ENCODE measurements around the gene TMIE. TPM values are rescaled to one million over a fixed set of nuclear protein-coding genes. Genes with fewer than 3 reads are reported as not detected.
A peak's percentile ranks its signal among the peaks of the same experiment; 100 is the strongest.

Gene TMIE
- total RNA-seq, 2 donors from 2014 or later, result 0.84 to 1.0 TPM

DNA sequence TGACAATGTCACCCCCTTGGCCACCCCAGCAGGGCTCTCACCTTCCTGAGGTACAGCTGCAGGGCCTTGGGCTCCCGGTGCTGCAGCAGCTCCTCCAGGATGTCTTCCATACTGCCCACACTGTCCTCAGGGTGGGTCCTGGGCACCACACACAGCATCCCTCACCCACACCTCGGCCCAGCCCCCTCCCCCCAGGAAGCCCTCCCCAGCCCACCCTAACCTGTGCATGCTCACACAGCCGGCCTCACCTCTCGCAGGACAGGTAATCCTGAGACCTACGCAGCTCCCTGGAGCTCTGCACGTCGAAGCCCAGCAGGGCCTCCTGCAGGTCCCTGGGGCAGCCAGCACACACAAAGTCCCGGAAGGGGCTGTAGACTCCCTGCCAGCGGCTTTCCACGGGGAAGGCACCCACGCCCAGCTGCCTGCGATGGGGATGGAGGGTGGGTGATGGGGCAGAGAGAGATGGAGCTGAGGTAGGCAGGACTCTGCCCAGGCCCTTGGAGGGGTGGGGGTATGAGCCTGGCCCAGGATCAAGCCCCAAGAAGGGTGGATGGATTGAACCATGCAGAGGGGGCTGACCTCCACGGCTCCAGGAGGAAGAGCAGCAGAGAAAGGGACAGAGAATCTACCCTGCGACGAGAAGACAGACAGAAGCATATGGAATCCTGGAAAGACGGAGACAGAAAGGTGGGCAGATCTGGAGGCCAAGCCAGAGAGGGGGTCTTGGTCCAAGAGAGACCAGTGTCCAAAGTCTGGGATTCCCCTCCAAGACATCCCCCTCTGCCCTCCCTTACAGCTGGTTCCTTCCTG is 24.4 kb upstream of the TMIE start:
- DNase-seq (ENCODE audit: low spot score in 2 of 2) (no peak), ATAC-seq (no peak)
- Mint-ChIP-seq H3K36me3 (no peaks in the 10 kb centered on the region), H3K9me3 (no peaks in the 10 kb centered on the region), H3K27ac (no peak overlapping the region)

DNA sequence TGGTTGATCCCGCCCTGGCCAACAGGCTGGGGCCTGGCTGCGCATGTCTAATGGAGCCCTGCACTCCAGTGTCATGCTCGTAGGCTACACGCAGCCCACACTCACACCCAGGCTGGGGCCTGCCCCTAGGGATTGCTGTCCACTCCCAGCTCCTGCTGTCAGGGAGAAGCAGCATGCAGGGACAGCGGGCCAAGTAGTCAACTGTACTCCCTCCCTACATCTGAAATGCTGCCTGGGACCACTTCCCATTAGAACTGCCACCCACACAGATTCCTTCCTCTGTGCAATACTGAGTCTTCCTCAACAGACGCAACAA is 23.8 kb upstream of the TMIE start:
- no peak overlapping the region for H3K27ac Mint-ChIP-seq
- DNase-seq (ENCODE audit: low spot score in 2 of 2), result no peak
- H3K9me3 Mint-ChIP-seq, result no peaks in the 10 kb centered on the region
- ATAC-seq, result no peak
- no peaks in the 10 kb centered on the region for H3K36me3 Mint-ChIP-seq

DNA sequence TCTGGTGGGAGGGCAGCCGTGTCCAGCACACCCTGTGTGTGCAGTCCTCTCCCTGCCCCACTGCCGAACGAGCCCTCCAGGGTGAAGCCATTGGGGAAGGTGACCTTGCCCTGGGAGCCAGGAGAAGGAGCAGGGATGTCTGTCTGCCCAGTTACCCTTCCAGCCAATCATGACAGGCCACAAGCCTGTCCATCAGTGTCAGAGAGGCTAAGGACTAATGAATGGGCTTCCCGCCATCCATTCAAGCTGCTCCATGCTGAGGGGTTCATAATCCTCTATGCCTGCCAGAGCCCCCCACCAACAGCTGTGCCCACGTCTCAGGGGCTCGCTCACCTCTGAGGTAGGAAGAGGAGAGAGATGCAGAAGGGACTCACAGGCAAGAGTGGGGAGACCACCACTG is 22.9 kb upstream of the TMIE start:
- Mint-ChIP-seq H3K9me3 (no peaks in the 10 kb centered on the region), H3K36me3 (no peaks in the 10 kb centered on the region), H3K27ac (no peak overlapping the region)
- no peak for ATAC-seq
- DNase-seq (ENCODE audit: low spot score in 2 of 2), result no peak

DNA sequence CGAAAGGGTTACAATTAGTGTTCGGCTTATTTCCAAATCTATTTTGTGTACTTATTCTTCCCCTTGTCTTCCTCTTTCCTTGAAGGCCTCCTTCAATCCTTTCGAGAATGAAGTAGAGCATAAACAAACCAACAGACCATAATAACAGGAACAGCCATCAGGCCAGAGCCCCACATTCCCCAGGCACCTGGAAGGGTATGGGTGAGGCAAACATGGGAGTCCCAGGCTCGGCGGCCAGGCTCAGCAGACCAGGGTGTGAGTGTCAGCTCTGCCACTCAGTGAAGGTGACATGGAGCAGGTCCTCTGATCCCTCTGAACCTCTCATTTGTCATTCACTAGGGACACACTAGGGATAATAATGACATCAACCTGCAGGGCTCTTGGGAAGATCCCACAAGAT is 21.5 kb upstream of the TMIE start:
- Mint-ChIP-seq H3K27ac (peak overlapping the region; percentile 36 to 57), H3K9me3 (no peaks in the 10 kb centered on the region), H3K36me3 (no peaks in the 10 kb centered on the region)
- ATAC-seq (no peak), DNase-seq (ENCODE audit: low spot score in 2 of 2) (no peak)

DNA sequence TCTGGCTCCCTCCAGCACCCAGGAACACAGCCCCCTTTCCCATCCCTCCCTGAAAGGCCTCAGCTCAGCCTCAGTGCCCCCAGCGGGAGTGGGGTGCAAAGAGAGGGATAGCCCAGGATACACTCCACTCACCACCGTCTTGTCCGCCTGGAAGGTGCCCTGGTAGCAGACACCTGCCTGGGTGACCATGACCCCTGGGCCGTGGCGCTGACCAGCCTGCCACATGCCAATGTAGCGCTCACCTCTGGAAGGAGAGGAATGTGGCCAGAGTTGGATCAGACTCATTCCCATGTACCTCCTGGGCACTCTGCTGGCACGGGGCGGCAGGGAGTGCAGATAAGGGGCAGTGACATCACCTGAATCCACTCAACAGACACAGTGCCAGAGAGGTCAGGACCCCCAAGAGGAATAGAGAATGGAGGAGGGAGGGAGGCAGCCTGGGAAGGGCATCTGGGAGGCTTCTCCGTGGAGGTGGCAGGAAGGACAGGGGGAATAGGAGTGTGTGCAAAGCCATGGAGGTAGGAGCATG is 20.8 kb upstream of the TMIE start:
- DNase-seq (ENCODE audit: low spot score in 2 of 2) (no peak), ATAC-seq (no peak)
- no peaks in the 10 kb centered on the region for H3K9me3 Mint-ChIP-seq
- peak overlapping the region in 1 of 2 donors; percentile 45 for H3K27ac Mint-ChIP-seq
- H3K36me3 Mint-ChIP-seq, result no peaks in the 10 kb centered on the region

DNA sequence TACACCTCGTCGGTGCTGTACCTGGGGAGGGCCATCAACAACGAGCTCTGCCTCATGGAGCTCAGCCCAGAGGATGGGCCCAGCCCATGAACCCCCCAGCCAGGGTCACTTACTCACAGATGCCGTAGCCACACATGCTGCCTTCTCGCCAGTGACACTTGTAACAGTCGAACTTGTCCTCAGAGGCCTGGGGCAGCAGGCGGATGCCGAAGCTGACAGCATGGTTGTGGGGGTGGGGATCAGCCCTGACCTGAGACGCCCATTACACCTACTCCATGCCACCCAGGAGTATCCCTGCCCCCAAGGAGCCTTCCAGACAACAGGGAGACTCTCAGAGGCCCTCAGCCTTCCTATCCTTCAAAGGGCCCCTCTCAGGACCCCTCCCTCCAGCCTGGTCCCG is 19.8 kb upstream of the TMIE start:
- ATAC-seq, result no peak
- H3K36me3 Mint-ChIP-seq, result no peaks in the 10 kb centered on the region
- DNase-seq (ENCODE audit: low spot score in 2 of 2), result no peak
- peak overlapping the region in 1 of 2 donors; percentile 65 for H3K27ac Mint-ChIP-seq
- no peaks in the 10 kb centered on the region for H3K9me3 Mint-ChIP-seq

DNA sequence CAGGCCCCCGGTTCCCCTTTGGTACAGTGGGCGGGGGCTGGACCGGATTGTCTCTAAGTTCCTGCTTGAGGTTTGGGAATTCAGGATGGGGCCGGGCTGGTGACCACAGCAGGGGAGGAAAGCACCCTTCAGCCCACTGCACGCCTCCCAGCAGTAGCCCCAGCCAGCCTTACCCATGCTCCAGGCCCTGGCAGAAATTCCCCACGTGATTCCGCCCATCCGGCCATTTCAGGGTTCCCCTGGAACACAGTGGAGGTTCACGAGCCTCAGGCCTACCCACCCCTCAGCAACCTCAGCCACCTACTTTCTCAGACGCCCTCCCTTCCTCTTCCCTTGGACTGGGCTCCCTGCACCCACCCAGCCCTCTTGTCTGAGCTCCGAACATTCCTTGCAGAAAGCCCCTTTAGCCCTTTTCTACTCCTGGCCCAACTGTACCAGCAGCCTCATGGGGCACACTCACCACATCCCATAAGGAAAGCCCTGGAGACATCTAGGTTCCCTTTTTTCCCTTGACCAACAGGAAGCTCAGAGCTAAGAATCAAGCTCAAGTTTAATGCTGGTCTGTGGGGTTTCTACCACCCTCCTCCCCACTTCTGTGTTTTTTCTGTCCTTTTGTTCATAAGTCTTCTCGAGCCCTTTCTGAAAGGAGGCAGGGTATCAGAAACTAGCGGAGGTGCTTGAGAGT is 19.2 kb upstream of the TMIE start:
- H3K27ac Mint-ChIP-seq, result peak overlapping the region; percentile 7 to 19
- ATAC-seq, result no peak
- H3K36me3 Mint-ChIP-seq, result no peaks in the 10 kb centered on the region

DNA sequence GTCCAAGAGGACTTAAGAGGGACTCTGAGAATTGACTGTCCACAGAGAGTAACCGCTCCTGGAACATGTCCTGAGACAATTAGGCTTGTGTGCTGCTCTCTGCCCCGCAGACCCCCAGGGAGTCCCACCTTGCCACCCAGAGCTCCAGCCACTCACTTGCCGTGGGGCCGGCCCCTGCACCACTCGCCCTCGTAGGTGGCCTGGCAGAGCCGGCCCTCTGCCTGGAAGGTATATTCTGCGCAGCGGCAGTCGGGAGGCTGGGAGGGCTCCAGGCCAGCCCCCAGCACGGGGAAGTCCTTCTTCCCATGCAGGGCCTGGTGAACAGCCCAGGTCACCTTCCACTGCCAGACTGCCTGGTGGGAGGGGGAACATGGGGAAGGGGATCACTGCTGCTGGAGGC is 18.2 kb upstream of the TMIE start:
- Mint-ChIP-seq H3K27ac (no peak overlapping the region), H3K36me3 (no peaks in the 10 kb centered on the region), H3K9me3 (no peaks in the 10 kb centered on the region)
- DNase-seq (ENCODE audit: low spot score in 2 of 2) (no peak), ATAC-seq (no peak)

More for the DNA sequence above, 19.2 kb upstream of the TMIE start:
- DNase-seq (ENCODE audit: low spot score in 2 of 2), result no peak
- H3K9me3 Mint-ChIP-seq, result no peaks in the 10 kb centered on the region

DNA sequence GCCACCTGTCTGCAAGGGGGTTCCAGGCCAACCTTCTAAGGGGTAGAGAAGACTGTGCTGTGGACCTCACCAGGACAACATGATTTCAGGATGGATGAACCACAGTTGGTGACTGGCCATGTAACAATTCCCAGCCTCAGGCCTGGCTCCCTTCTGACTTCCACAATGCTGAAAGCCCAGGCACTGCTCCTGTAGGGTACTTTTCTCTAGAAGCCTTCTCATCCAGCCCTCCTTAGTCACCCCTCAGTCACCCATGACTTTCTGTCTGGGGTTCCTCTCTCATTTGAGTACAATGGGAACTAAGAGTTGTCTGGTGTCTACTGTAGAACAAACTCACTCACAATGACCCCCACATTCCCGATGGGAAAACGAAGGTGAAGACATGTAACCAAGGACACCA is 16.3 kb upstream of the TMIE start:
- Mint-ChIP-seq H3K9me3 (no peaks in the 10 kb centered on the region), H3K36me3 (no peaks in the 10 kb centered on the region), H3K27ac (peak overlapping the region in 1 of 2 donors; percentile 29)
- DNase-seq (ENCODE audit: low spot score in 2 of 2) (no peak), ATAC-seq (no peak)

DNA sequence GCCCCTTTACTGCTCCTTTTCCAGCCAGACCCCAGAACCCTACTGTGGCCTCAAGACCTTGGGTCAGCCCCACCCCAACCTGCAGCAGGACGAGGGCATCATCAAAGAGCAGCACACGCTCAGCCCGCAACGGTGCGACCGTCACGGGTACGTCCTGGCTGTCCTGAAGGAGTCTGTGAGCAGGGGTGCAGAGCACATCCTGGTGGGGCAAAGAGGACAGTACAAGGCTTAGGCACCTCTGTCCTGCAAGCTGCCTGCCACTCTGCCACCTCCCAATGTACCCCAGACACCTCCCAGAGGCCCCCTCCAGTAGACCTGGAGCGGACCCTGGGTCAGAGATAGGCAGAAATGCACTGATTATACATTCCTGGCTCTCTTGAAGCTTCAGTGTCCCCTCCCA is 15.7 kb upstream of the TMIE start:
- Mint-ChIP-seq H3K9me3 (no peaks in the 10 kb centered on the region), H3K27ac (peak overlapping the region; percentile 29 to 66), H3K36me3 (no peaks in the 10 kb centered on the region)
- ATAC-seq (no peak), DNase-seq (ENCODE audit: low spot score in 2 of 2) (no peak)

DNA sequence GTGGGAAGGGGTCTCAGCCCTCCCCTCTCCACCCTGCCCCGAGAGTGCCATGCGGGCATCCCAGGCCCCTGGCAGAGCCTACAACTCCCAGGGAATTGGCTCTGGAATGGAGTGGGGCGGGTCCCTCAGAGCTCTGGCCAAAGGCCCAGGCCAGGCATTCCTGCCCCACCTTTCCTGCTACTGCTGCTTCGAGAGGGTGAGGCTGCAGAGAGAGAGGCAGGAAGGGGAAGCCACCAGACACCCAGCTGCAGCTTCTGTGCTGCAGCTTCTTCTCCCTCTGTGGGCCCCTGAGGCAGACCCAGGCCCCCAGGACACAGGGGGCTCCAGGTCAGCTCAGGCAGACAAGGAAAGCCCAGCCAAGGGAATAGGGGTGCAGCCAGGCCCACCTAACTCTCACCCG is 10.4 kb upstream of the TMIE start:
- no peaks in the 10 kb centered on the region for H3K36me3 Mint-ChIP-seq
- no peaks in the 10 kb centered on the region for H3K9me3 Mint-ChIP-seq
- ATAC-seq (no peak), DNase-seq (ENCODE audit: low spot score in 2 of 2) (no peak)
- H3K27ac Mint-ChIP-seq, result no peak overlapping the region

DNA sequence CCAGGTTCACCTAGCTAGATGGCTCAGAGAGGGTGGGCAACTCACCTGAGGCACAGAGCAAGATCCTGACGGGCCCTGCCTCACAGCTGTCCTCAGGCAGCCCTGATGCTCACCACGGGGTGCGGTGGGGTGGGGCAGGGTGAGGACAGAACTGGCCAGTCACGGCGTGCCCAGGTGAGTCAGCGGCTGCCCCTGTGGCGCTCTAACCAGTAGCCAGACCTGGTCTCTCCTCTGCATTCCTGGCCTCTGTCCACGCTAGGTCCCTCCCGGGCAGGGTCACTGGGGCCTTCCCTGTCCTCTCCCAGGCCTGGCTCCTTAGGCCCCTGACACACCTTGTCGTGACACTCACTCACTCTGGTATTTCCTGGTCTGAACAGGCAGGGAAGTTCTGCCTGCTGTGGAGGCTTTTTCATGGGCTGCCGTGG is 8.6 kb upstream of the TMIE start:
- Mint-ChIP-seq H3K27ac (peak overlapping the region in 1 of 2 donors; percentile 67), H3K36me3 (no peaks in the 10 kb centered on the region), H3K9me3 (no peaks in the 10 kb centered on the region)
- no peak for DNase-seq (ENCODE audit: low spot score in 2 of 2)
- peak in 1 of 2 donors; percentile 12 for ATAC-seq

DNA sequence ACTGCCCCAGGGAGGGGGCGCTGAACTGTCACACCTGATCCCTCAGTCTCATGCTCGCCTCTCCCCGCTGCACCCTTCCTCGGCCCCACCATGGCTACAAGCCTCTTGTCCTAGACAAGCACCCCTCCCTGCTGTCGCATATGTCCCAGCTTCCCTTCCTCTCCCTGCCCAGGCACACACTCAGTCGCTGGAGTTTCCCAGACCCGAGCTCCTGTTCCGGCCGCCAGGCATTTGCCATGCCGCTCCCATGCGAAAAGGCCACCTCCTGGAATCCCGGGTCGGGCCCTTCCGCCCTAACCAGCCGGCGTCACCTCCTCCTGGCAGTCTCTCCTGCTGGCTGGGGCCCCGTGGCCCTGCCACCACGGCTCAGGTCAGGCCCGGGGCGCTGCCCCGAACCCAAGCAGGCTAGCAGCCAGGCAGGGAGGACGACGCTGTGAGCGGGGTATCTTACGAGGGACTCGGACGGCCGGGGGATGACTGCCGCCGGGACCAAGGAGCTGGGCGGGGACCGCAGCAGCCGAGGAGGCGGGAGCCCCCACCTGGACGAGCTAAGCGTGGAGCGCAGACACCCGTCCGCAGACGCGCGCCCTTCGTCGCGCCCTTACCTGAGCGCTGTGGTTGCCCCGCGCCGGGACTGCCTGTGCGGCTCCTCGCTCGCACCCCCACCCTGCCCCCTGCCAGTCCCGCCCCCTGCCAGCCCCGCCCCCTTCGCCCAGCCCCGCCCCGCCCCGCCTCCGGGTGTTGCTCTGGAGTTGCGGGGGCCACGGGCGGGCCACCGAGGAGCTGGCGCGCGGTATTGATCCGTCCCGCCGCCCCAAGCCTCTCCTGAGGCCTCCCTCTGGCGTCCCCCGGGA is 7.9 kb upstream of the TMIE start, which contains the start of gene ALS2CL:
ALS2CL (minus strand) TSS at position 642 of the 854 bp plus-strand sequence. CDS start 4,239 bp downstream, outside the sequence.
- H3K27ac Mint-ChIP-seq, result peak within 1 kb of the TSS in 1 of 2 donors; percentile 89
- DNase-seq (ENCODE audit: low spot score in 2 of 2) (peak; percentile 53 to 69), ATAC-seq (peak; percentile 64 to 81)
- no peaks in the 10 kb centered on the region for H3K9me3 Mint-ChIP-seq
- H3K36me3 Mint-ChIP-seq, result no peaks in the 10 kb centered on the region

DNA sequence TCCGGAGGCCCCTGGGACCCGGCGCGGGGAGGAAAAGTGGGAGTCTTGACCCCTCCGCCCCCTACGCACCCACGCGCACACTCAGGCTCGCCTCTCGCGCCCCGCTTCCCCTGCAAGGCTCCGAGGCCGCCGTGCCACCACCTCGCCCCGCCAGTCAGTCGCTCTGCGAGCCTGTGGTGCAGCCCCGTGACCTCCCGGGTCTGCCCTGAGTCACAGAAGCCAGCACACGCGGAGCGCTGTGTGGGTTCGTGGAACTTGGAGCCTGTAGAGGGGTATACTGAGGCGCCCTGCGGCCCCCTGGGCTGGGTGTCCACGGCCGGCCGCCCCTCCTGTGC is 7.3 kb upstream of the TMIE start:
- no peaks in the 10 kb centered on the region for H3K9me3 Mint-ChIP-seq
- DNase-seq (ENCODE audit: low spot score in 2 of 2) (peak in 1 of 2 donors; percentile 41), ATAC-seq (peak; percentile 45 to 70)
- peak overlapping the region in 1 of 2 donors; percentile 89 for H3K27ac Mint-ChIP-seq
- no peaks in the 10 kb centered on the region for H3K36me3 Mint-ChIP-seq

DNA sequence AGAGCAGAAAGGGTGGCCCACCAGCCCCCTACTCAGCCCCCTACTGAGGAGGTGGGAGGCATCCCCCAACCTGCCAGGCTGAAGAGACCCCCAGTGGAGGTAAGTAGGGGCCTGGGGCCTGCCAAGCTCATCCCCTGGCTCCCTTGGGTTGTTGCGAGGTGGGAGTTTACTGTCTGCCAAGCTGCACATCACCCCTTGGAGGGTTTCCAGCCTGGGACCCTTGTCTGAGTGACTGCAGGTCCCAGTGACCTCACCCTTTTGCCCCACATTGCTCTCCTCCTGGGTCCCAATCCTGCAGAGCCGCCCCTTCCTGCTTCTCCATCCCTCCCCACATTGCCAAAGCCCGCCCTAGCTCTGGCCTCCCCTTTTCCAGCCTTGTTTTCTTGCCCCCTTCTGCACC is 6.7 kb upstream of the TMIE start:
- Mint-ChIP-seq H3K27ac (peak overlapping the region in 1 of 2 donors; percentile 89), H3K9me3 (no peaks in the 10 kb centered on the region), H3K36me3 (no peaks in the 10 kb centered on the region)
- no peak for DNase-seq (ENCODE audit: low spot score in 2 of 2)
- ATAC-seq, result no peak

DNA sequence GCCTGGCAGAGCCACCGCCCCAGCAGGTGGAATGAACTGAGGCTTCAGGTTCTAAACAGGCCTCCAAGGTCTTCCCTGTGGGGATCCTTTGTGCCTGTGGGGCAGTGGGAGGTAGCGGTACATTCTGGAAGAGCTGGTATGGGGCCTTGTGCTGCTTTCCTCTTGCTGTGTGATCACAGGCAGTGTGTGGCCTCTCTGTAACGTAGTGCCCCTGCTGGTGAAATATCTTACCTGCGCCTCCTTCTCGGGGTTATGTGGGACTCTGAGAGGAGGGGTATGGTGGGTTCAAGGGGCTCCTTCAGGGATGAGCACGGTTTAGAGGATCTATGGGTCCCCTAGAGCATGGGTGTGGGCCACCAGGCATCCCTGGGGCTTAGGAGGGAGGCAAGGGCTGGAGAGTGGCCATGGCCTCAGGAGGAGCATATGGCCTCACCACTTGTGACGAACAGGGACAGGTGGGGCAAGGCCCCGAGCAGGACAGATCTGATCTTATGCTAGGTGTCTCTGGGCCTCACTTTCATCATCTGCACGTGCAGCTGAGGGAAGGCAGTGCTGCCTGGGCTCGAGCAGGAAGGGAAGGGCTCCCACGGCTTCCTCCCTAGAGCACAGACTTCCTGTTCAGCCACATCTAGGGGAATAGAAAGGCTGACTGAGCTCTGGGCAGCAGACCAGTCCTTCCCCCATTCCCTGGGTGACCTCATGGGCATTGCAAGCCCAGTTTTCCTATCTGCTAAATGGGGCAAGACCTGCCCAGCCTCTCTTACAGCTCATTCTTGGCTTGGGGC is 5.8 kb upstream of the TMIE start:
- DNase-seq (ENCODE audit: low spot score in 2 of 2), result peak in 1 of 2 donors; percentile 47
- peak; percentile 32 to 45 for ATAC-seq
- H3K27ac Mint-ChIP-seq, result peak overlapping the region; percentile 50 to 89
- no peaks in the 10 kb centered on the region for H3K36me3 Mint-ChIP-seq
- H3K9me3 Mint-ChIP-seq, result no peaks in the 10 kb centered on the region

Data from activated naive CD4-positive, alpha-beta T cell treated with anti-CD3 and anti-CD28 coated beads, Interleukin-2, amount 50 U/mL, for 72 hours (primary cell).